ENCODE results near the gene TBXT.

TBXT gene

DNA sequence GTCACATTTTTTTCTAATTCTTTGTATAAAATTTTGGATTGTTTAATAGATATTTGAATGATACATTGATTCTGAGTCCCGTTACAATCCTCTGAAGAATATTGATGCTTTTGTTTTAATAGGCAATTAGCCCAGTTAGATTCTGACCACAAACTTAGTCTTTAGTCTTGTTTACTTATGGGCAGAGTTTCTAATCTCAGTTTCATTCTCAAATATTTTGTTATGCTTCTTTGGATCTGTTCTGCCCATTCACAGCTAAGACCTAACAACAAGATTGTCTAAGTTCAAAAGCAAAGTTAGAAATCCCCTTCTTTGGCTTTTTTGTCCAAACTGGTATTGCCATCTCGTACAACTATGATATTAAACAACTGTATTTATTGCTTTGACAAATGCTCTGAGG, 58.0 kb downstream of the TBXT start:
- DNase-seq = no peak

All from suppressor macrophage treated with lipopolysaccharide for 1 hour (primary cell).